A549 (cell line): Measurements from ENCODE around the gene SHMT2. TPM values are rescaled to one million over a fixed set of nuclear protein-coding genes. Genes with fewer than 3 reads are reported as not detected.

Experiments used
- ATAC-seq, 2 experiments: fragments of 200-7000 bp in 1 of 2; fragments of >200 bp in 1 of 2; cut with Nextera tagmentation in 1 of 2; cut with Tn5 transposase in 1 of 2; 3 replicates each; pipeline versions ENCODE4 v1.8.0 to v1.9.1; 2018 to 2020; ENCODE audit warnings: mild to moderate bottlenecking in 1 of 2, moderate library complexity in 1 of 2
- CTCF ChIA-PET: fragments of 300-600 bp; sonication (Branson Sonifier 250); formaldehyde crosslinking; extraction: SDS; loops from one replicate; lab custom pipeline; 2021; ENCODE audit warnings: antibody characterized with exemption, inconsistent platforms; lab: Yijun Ruan, JAX
- POLR2A ChIA-PET: fragments of 350-600 bp; formaldehyde crosslinking; extraction: SDS; loops from one replicate; lab custom pipeline; 2021; ENCODE audit warnings: antibody characterized with exemption, inconsistent platforms; lab: Yijun Ruan, JAX
- DNase-seq, 2 experiments: peaks; one replicate each; pipeline versions ENCODE4 v3.0.0 to v3.0.0-alpha.2; 2011 to 2016; ENCODE audit warnings: low read depth in 1 of 2, low spot score in 1 of 2
- FAIRE-seq: peaks from 2 replicates; lab custom pipeline; 2011; peaks lifted over from hg19 to GRCh38; lab: Jason Lieb, UNC
- H3K27ac ChIP-seq, 2 experiments: fragments of >200 bp; sonication (Bioruptor Twin); formaldehyde crosslinking; 3 replicates each; pipeline ENCODE4 v1.5.1; 2016 to 2017
- H3K4me1 ChIP-seq: fragments of >200 bp; sonication (Bioruptor Twin); formaldehyde crosslinking; 3 replicates; pipeline ENCODE4 v1.6.1; 2016
- H3K4me2 ChIP-seq: fragments of >200 bp; sonication (Bioruptor Twin); formaldehyde crosslinking; 3 replicates; pipeline ENCODE4 v1.6.1; 2016
- H3K4me3 ChIP-seq: fragments of >200 bp; sonication (Bioruptor Twin); formaldehyde crosslinking; 3 replicates; pipeline ENCODE4 v1.5.1; 2016
- H3K9me3 ChIP-seq: fragments of >200 bp; sonication (Bioruptor Twin); formaldehyde crosslinking; 3 replicates; pipeline ENCODE4 v1.6.1; 2016
- BHLHE40 ChIP-seq: IDR thresholded peaks from 2 replicates; pipeline ENCODE4 v1.6.1; 2012; ENCODE audit warnings: low read depth, low read length, inconsistent platforms
- CBX2 ChIP-seq: fragments of 200-600 bp; sonication (generic); IDR thresholded peaks from 2 replicates; pipeline ENCODE4 v1.6.1; 2016; ENCODE audit warnings: low read depth, mild to moderate bottlenecking, borderline replicate concordance
- CBX8 ChIP-seq: fragments of 200-600 bp; sonication (generic); IDR thresholded peaks from 2 replicates; pipeline ENCODE4 v1.6.1; 2016
- EHMT2 ChIP-seq: fragments of 200-600 bp; sonication (generic); IDR thresholded peaks from 2 replicates; pipeline ENCODE4 v1.6.1; 2016; ENCODE audit warnings: antibody characterized with exemption, low read depth, mild to moderate bottlenecking, moderate library complexity
- FOXS1 ChIP-seq: fragments of 250-450 bp; sonication (Bioruptor Pico); IDR thresholded peaks from 2 replicates; pipeline ENCODE4 v1.5.0; 2020; ENCODE audit warnings: mild to moderate bottlenecking, moderate library complexity
- HDAC2 ChIP-seq: fragments of 200-600 bp; sonication (generic); IDR thresholded peaks from 2 replicates; pipeline ENCODE4 v1.6.1; 2016
- HOXA7 ChIP-seq: fragments of 250-450 bp; sonication (Bioruptor Pico); IDR thresholded peaks from 2 replicates; pipeline ENCODE4 v1.5.0; 2020; ENCODE audit warnings: mild to moderate bottlenecking, moderate library complexity
- JUNB ChIP-seq: fragments of >200 bp; sonication (Bioruptor Twin); formaldehyde crosslinking; IDR thresholded peaks from 2 replicates; pipeline ENCODE4 v1.6.1; 2016
- KDM1A ChIP-seq: fragments of 200-600 bp; sonication (generic); IDR thresholded peaks from 2 replicates; pipeline ENCODE4 v1.6.1; 2016; ENCODE audit warnings: low read depth, mild to moderate bottlenecking
- MAFK ChIP-seq: fragments of 450-650 bp; IDR thresholded peaks from 2 replicates; pipeline ENCODE4 v1.6.1; 2014; ENCODE audit not compliant: partially characterized antibody
- NFE2L2 ChIP-seq: fragments of 150-350 bp; conservative IDR thresholded peaks from 2 replicates; pipeline ENCODE4 v1.6.1; 2014; ENCODE audit warnings: low read length
- NPAS2 ChIP-seq: fragments of 250-450 bp; sonication (Bioruptor Pico); IDR thresholded peaks from 2 replicates; pipeline ENCODE4 v1.8.0; 2022; ENCODE audit warnings: mild to moderate bottlenecking, moderate library complexity, borderline replicate concordance
- POLR2A ChIP-seq: IDR thresholded peaks from 2 replicates; pipeline ENCODE4 v1.6.1; 2012; ENCODE audit warnings: mild to moderate bottlenecking, low read length
- RNF2 ChIP-seq: fragments of 200-600 bp; sonication (generic); IDR thresholded peaks from 2 replicates; pipeline ENCODE4 v1.6.1; 2016; ENCODE audit warnings: low read depth, mild to moderate bottlenecking, antibody characterized with exemption, moderate library complexity, borderline replicate concordance
- SMC3 ChIP-seq: fragments of >200 bp; sonication (Bioruptor Twin); formaldehyde crosslinking; IDR thresholded peaks from 3 replicates; pipeline ENCODE4 v1.6.1; 2018; ENCODE audit warnings: inconsistent platforms
- SREBF2 ChIP-seq: fragments of 450-650 bp; IDR thresholded peaks from 2 replicates; pipeline ENCODE4 v1.6.1; 2014; ENCODE audit warnings: mild to moderate bottlenecking, moderate library complexity
- TP53 ChIP-seq: fragments of 250-450 bp; sonication (Bioruptor Pico); IDR thresholded peaks from 2 replicates; pipeline ENCODE4 v1.5.0; 2021; ENCODE audit warnings: mild to moderate bottlenecking, moderate library complexity
- ZC3H11A ChIP-seq: fragments of 450-650 bp; IDR thresholded peaks from 2 replicates; pipeline ENCODE4 v1.6.1; 2014; ENCODE audit warnings: antibody characterized with exemption, mild to moderate bottlenecking
- ZFP36 ChIP-seq: fragments of 450-650 bp; IDR thresholded peaks from 2 replicates; pipeline ENCODE4 v1.6.1; 2014; ENCODE audit warnings: borderline replicate concordance; ENCODE audit not compliant: partially characterized antibody
- ZSCAN20 ChIP-seq: fragments of 250-450 bp; sonication (Bioruptor Pico); IDR thresholded peaks from 2 replicates; pipeline ENCODE4 v1.8.0; 2022; ENCODE audit warnings: mild to moderate bottlenecking, moderate library complexity
- WGBS: methylation state at CpG from one replicate; pipeline ENCODE4 v1.1.6; 2017; ENCODE audit errors: missing lambda C conversion rate; 5-methylcytosine and 5-hydroxymethylcytosine counted together
- polyA plus RNA-seq, 4 experiments: library from polyadenylated mRNA; depleted of rRNA in 3 of 4; stranded (reverse); fragments of >200 nt; fragmentation: RNase III in 1 of 4; extraction: RNeasy Plus Mini Kit Qiagen cat#74134 plus additional on column Dnase treatment in 1 of 4; gene quantifications; 2 replicates in 3 of 4; 3 replicates in 1 of 4; pipeline ENCODE4 v1.2.3, GENCODE V29; 2011 to 2017
- TF ChIP-seq, protein P1 (sequence below): fragments of 450-650 bp; IDR thresholded peaks from 2 replicates; pipeline ENCODE4 v1.6.1; 2014; ENCODE audit warnings: antibody characterized with exemption
- TF ChIP-seq, protein P2 (sequence below): fragments of 150-350 bp; IDR thresholded peaks from 2 replicates; pipeline ENCODE4 v1.6.1; 2014; ENCODE audit warnings: low read depth, mild to moderate bottlenecking, low read length
- TF ChIP-seq, protein P3 (sequence below): fragments of >200 bp; sonication (Bioruptor Twin); formaldehyde crosslinking; IDR thresholded peaks from 3 replicates; pipeline ENCODE4 v1.6.1; 2016
- TF ChIP-seq, protein P4 (sequence below): fragments of 250-450 bp; sonication (Bioruptor Pico); IDR thresholded peaks from 2 replicates; pipeline ENCODE4 v1.5.0; 2020; ENCODE audit warnings: low read depth, mild to moderate bottlenecking, moderate library complexity

The SHMT2 gene
- polyA plus RNA-seq, 2 of the 4 experiments (the other 2 are of a cell fraction) = 113 to 156 TPM

DNA sequence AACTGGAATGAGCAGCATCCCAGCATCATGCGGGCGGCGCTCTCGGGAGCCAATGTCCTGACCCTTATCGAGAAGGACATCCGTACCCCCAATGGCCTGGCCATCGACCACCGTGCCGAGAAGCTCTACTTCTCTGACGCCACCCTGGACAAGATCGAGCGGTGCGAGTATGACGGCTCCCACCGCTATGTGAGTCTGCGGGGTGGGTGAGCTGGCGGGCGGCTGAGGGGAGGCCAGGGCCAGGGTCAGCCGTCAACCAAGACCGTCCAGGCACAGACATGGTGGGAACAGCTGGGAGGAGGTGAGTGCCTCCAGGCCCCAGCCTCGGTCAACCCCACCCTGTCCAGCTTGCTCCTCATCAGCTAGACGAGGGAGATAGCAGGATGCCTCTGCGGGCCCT is 38.7 kb upstream of the SHMT2 start (continued):
- TF ChIP-seq EHMT2 (no peak), ZFP36 (no peak), HDAC2 (no peak), ZC3H11A (no peak), RNF2 (no peak)
- TF ChIP-seq, protein P1, sequence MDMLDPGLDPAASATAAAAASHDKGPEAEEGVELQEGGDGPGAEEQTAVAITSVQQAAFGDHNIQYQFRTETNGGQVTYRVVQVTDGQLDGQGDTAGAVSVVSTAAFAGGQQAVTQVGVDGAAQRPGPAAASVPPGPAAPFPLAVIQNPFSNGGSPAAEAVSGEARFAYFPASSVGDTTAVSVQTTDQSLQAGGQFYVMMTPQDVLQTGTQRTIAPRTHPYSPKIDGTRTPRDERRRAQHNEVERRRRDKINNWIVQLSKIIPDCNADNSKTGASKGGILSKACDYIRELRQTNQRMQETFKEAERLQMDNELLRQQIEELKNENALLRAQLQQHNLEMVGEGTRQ = no peak
- TF ChIP-seq, all 56 proteins: peak for 0

DNA sequence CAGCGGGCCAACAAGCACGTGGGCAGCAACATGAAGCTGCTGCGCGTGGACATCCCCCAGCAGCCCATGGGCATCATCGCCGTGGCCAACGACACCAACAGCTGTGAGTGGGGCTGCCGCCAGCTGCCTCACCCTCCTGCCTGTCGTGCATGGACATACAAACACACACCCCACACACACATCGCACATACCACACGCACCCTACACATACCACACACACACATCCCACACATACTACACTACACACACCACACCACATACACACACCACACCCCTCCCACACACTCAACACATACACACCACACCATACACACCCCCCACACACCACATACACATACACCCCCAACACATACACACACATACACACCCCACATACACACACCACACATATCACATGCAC is 38.1 kb upstream of the SHMT2 start:
- Histone ChIP-seq H3K4me1 (no peaks in the 10 kb centered on the region), H3K4me3 (no peak overlapping the region), H3K4me2 (no peak overlapping the region), H3K27ac (no peak overlapping the region), H3K9me3 (no peaks in the 10 kb centered on the region)
- no peak for FAIRE-seq
- POLR2A ChIA-PET = no interaction called here
- no peak for ATAC-seq
- no peak for DNase-seq
- TF ChIP-seq ZC3H11A = no peak
- TF ChIP-seq EHMT2 = no peak
- TF ChIP-seq HDAC2 = no peak
- TF ChIP-seq CBX2 = no peak
- no peak for TF ChIP-seq HOXA7 (CRISPR knock-in tag)
- TF ChIP-seq TP53 (CRISPR knock-in tag) = no peak
- TF ChIP-seq, protein P2, sequence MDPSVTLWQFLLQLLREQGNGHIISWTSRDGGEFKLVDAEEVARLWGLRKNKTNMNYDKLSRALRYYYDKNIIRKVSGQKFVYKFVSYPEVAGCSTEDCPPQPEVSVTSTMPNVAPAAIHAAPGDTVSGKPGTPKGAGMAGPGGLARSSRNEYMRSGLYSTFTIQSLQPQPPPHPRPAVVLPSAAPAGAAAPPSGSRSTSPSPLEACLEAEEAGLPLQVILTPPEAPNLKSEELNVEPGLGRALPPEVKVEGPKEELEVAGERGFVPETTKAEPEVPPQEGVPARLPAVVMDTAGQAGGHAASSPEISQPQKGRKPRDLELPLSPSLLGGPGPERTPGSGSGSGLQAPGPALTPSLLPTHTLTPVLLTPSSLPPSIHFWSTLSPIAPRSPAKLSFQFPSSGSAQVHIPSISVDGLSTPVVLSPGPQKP = no peak
- 92% methylated on average over 11 of the region's 11 CpGs for WGBS
- CTCF ChIA-PET = interaction anchor here (0.7 to 27.5 kb wide), 6 partner anchors 16 to 79 kb away, joined by 3 to 1152 read pairs (median 5); partner anchors contain the start of genes LRP1 and NXPH4

DNA sequence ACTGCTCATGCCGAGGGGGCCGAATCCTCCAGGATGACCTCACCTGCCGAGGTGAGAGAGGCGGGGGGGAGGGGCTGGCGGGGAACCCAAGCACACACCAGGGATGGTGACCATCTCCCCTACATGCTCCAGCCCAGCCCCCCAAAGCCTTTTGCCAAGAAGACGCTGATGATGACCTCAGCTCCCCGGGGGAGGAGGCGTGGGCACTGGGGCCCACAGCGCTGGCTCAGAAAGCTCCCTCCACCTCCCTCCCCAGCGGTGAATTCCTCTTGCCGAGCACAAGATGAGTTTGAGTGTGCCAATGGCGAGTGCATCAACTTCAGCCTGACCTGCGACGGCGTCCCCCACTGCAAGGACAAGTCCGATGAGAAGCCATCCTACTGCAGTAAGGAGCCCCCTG is 36.6 kb upstream of the SHMT2 start:
- no peak for FAIRE-seq
- WGBS = 83% methylated on average over 15 of the region's 16 CpGs

More for the DNA sequence above, 36.6 kb upstream of the SHMT2 start:
- ChIA-PET CTCF (interaction anchor here (1.0 to 20.5 kb wide), 6 partner anchors 17 to 81 kb away, joined by 3 to 383 read pairs (median 5); no protein-coding TSS in a partner anchor), POLR2A (no interaction called here)
- Histone ChIP-seq H3K27ac (no peak overlapping the region), H3K4me2 (no peak overlapping the region), H3K4me1 (no peaks in the 10 kb centered on the region), H3K9me3 (no peaks in the 10 kb centered on the region), H3K4me3 (no peak overlapping the region)
- ATAC-seq = no peak
- DNase-seq = no peak
- TF ChIP-seq SREBF2 (no peak), BHLHE40 (no peak), ZC3H11A (no peak), NFE2L2 (no peak), HDAC2 (no peak), EHMT2 (no peak), KDM1A (no peak), TP53 (CRISPR knock-in tag) (no peak), POLR2A (no peak), FOXS1 (no peak), CBX8 (no peak), ZSCAN20 (no peak), SMC3 (no peak), NPAS2 (CRISPR knock-in tag) (no peak), MAFK (no peak), JUNB (no peak)
- TF ChIP-seq, protein P1 = no peak
- TF ChIP-seq, protein P3, sequence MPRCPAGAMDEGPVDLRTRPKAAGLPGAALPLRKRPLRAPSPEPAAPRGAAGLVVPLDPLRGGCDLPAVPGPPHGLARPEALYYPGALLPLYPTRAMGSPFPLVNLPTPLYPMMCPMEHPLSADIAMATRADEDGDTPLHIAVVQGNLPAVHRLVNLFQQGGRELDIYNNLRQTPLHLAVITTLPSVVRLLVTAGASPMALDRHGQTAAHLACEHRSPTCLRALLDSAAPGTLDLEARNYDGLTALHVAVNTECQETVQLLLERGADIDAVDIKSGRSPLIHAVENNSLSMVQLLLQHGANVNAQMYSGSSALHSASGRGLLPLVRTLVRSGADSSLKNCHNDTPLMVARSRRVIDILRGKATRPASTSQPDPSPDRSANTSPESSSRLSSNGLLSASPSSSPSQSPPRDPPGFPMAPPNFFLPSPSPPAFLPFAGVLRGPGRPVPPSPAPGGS = no peak
- TF ChIP-seq, protein P4, sequence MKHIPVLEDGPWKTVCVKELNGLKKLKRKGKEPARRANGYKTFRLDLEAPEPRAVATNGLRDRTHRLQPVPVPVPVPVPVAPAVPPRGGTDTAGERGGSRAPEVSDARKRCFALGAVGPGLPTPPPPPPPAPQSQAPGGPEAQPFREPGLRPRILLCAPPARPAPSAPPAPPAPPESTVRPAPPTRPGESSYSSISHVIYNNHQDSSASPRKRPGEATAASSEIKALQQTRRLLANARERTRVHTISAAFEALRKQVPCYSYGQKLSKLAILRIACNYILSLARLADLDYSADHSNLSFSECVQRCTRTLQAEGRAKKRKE = no peak
- TF ChIP-seq, protein P2 = no peak
